Caki2 (cell line): Measurements from ENCODE around the gene LCN2. TPM values are rescaled to one million over a fixed set of nuclear protein-coding genes. Genes with fewer than 3 reads are reported as not detected.

ENCODE experiments used
- total RNA-seq: library from RNA; depleted of rRNA; stranded (reverse); fragments of >200 nt; shearing (Covaris generic); gene quantifications from 2 replicates; pipeline ENCODE4 v1.2.3, GENCODE V29; 2014; ENCODE audit warnings: low replicate concordance; rRNA removed

Gene LCN2
- total RNA-seq, 1 experiment from 2014 or later: 2.2 TPM

Other genes starting within 250 kb of the LCN2 start
- gene ST6GALNAC6, start 249.8 kb upstream of the LCN2 start, total RNA-seq: 22.8 and 27.4 TPM in 2 replicates
- 18.1 and 22.2 TPM in 2 replicates for gene ST6GALNAC4, start 232.4 kb upstream of the LCN2 start, total RNA-seq
- gene PIP5KL1, start 218.7 kb upstream of the LCN2 start, total RNA-seq: 6.2 and 9.2 TPM in 2 replicates
- gene DPM2, start 211.6 kb upstream of the LCN2 start, total RNA-seq: 46.9 and 54.5 TPM in 2 replicates
- 93.4 and 140 TPM in 2 replicates for gene EEIG1, start 168.5 kb upstream of the LCN2 start, total RNA-seq
- 12.3 and 24.5 TPM in 2 replicates for gene NAIF1, start 82.1 kb upstream of the LCN2 start, total RNA-seq
- 5.0 and 14.5 TPM in 2 replicates for gene SLC25A25, start 81.2 kb upstream of the LCN2 start, total RNA-seq
- gene PTGES2, start 21.7 kb upstream of the LCN2 start, total RNA-seq: 93.5 and 114 TPM in 2 replicates
- gene BBLN, start 10.8 kb downstream of the LCN2 start, total RNA-seq: 172 and 199 TPM in 2 replicates
- 25.6 and 27.7 TPM in 2 replicates for gene CIZ1, start 42.1 kb downstream of the LCN2 start, total RNA-seq
- gene DNM1, start 53.9 kb downstream of the LCN2 start, total RNA-seq: 15.3 and 22.3 TPM in 2 replicates
- gene GOLGA2, start 126.6 kb downstream of the LCN2 start, total RNA-seq: 44.6 and 79.8 TPM in 2 replicates
- 97.2 and 141 TPM in 2 replicates for gene SWI5, start 126.8 kb downstream of the LCN2 start, total RNA-seq
- gene TRUB2, start 173.0 kb downstream of the LCN2 start, total RNA-seq: 17.2 and 29.2 TPM in 2 replicates
- gene COQ4, start 173.4 kb downstream of the LCN2 start, total RNA-seq: 76.4 and 85.3 TPM in 2 replicates
- gene SLC27A4, start 191.1 kb downstream of the LCN2 start, total RNA-seq: 18.8 and 22.0 TPM in 2 replicates
- gene URM1, start 221.9 kb downstream of the LCN2 start, total RNA-seq: 71.8 and 107 TPM in 2 replicates